ENCODE results near the gene ASIC2. TPM values are rescaled to one million over a fixed set of nuclear protein-coding genes. Genes with fewer than 3 reads are reported as not detected.
A peak's percentile ranks its signal among the peaks of the same experiment; 100 is the strongest.

The ASIC2 gene
- not detected in 2 replicates for total RNA-seq (2014; rRNA removed; shearing (Covaris generic); ENCODE audit: low replicate concordance)

DNA sequence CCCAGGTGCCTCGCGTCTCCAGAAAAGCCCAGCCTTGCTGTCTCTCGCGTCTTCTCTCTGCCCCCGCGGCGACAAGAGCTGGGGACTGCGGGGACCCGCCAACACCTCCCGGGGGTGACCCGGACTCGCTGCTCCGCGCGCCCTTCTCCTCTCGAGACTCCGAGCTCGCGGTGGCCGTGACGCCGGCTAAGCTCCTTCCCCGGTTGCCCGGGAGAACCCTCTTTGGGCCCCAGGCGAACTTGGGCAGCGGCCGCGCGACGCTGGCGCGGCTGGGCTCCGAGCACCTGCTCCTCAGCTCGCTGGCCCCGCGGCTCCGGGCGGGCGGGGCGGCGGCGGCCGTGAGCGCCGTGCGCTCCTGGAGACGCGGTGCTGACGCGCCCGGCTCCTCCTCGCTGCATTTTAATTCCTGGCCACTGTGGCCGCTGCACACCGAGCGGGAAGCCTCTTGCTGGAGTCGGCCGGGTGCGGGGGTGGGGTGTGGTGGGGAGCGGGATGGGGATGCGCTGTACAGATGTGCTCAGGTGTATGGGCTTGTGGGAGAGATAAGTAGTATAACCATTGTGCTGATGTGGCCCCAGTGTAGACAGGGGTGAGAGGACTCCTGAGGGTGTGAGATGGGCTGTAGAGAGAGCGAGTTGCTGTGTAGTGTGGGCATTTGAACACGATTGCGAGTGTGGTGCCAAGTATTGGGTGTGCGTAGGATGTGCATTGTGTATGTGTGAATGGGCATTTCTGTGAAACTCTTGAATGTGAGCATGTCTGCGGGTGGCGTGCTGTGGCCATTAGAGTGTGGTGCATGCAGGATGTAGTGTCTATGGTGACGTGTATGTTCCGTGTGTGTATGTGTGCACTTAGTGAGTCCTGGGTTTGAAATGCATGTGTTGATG, at the start of gene ASIC2:
TSS of gene ASIC2 (minus strand) at position 315 of the 887 bp plus-strand sequence.
- no peaks in the 10 kb centered on the region for H3K36me3 ChIP-seq (ENCODE audit: insufficient read depth, low read length)
- H3K27ac ChIP-seq (ENCODE audit: low read length), result no peak within 1 kb of the TSS
- no peak for DNase-seq
- no peak within 1 kb of the TSS for H3K4me3 ChIP-seq (ENCODE audit: low read length)
- no peak within 1 kb of the TSS for H3K4me2 ChIP-seq (ENCODE audit: low read depth, low read length, poor library complexity, severe bottlenecking)
- H3K9me2 ChIP-seq (replicated peaks; ENCODE audit: insufficient read depth, low read length), result no peaks in the 10 kb centered on the region
- no peaks in the 10 kb centered on the region for H3K79me2 ChIP-seq (ENCODE audit: low read length)
- peaks cover 6% of the 10 kb centered on the region for H3K4me1 ChIP-seq (ENCODE audit: low read length)
- no peaks in the 10 kb centered on the region for H3K9me3 ChIP-seq (ENCODE audit: low read length)
- H3K9ac ChIP-seq (ENCODE audit: low read length), result no peak within 1 kb of the TSS
- H4K20me1 ChIP-seq (ENCODE audit: insufficient read depth, low read depth, low read length), result no peaks in the 10 kb centered on the region
- H2AFZ ChIP-seq (ENCODE audit: low read length), result no peak within 1 kb of the TSS
- no peaks in the 10 kb centered on the region for H3K27me3 ChIP-seq (ENCODE audit: low read length)

DNA sequence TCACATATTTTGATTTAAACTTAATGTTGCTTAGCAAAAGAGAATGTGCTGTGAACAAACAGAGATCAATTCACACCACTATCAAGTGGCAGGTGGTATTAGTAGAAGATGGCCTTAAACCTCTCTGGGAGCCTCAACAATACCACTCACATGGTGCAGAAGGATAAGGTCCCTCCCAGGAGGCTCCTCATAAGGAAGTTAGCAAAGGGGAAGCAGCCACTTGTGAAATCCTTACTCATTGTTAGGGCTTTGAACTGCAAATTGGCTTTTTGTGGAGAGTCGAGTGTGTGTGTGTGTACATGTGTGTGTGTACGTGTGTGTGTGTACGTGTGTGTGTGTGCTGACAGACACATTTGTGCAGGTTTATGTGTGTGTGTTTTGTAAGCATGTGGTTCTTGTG, 48.9 kb upstream of the ASIC2 start:
- H3K27ac ChIP-seq (ENCODE audit: low read length), result no peak overlapping the region

DNA sequence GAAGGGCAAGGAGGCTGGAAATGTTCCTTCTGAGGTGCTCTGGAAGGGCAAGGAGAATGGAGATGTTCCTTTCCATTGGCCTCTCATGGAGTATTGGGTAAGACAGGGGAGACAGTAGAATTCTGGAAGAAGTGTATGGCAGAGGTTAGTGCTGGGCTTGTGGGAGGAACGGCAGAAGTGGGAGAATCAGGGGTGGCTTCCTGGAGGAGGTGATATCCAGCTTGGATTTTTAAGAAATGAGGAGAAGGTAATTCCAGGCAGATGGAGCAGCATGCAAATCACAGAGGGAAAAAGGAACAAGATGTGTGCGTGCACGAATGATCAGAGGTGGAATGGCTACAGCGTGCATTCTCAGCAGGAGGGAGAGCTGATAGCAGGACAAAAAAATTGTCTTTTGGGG, 45.1 kb upstream of the ASIC2 start:
- Histone ChIP-seq H3K79me2 (ENCODE audit: low read length) (no peaks in the 10 kb centered on the region), H3K27ac (ENCODE audit: low read length) (no peak overlapping the region), H2AFZ (ENCODE audit: low read length) (no peak overlapping the region), H3K36me3 (ENCODE audit: insufficient read depth, low read length) (no peaks in the 10 kb centered on the region), H3K9ac (ENCODE audit: low read length) (no peak overlapping the region), H3K4me3 (ENCODE audit: low read length) (no peak overlapping the region), H4K20me1 (ENCODE audit: insufficient read depth, low read depth, low read length) (no peaks in the 10 kb centered on the region), H3K27me3 (ENCODE audit: low read length) (no peaks in the 10 kb centered on the region), H3K9me3 (ENCODE audit: low read length) (no peaks in the 10 kb centered on the region), H3K4me1 (ENCODE audit: low read length) (no peaks in the 10 kb centered on the region), H3K9me2 (replicated peaks; ENCODE audit: insufficient read depth, low read length) (no peaks in the 10 kb centered on the region), H3K4me2 (ENCODE audit: low read depth, low read length, poor library complexity, severe bottlenecking) (no peak overlapping the region)
- DNase-seq, result no peak

More for the DNA sequence above, 48.9 kb upstream of the ASIC2 start:
- no peaks in the 10 kb centered on the region for H4K20me1 ChIP-seq (ENCODE audit: insufficient read depth, low read depth, low read length)
- H3K9me2 ChIP-seq (replicated peaks; ENCODE audit: insufficient read depth, low read length), result no peaks in the 10 kb centered on the region
- H3K4me2 ChIP-seq (ENCODE audit: low read depth, low read length, poor library complexity, severe bottlenecking), result no peak overlapping the region
- no peaks in the 10 kb centered on the region for H3K27me3 ChIP-seq (ENCODE audit: low read length)
- H3K4me3 ChIP-seq (ENCODE audit: low read length), result no peak overlapping the region
- no peaks in the 10 kb centered on the region for H3K79me2 ChIP-seq (ENCODE audit: low read length)
- no peak for DNase-seq
- H3K36me3 ChIP-seq (ENCODE audit: insufficient read depth, low read length), result no peaks in the 10 kb centered on the region
- H3K9me3 ChIP-seq (ENCODE audit: low read length), result no peaks in the 10 kb centered on the region
- no peak overlapping the region for H2AFZ ChIP-seq (ENCODE audit: low read length)
- no peak overlapping the region for H3K9ac ChIP-seq (ENCODE audit: low read length)
- no peaks in the 10 kb centered on the region for H3K4me1 ChIP-seq (ENCODE audit: low read length)

DNA sequence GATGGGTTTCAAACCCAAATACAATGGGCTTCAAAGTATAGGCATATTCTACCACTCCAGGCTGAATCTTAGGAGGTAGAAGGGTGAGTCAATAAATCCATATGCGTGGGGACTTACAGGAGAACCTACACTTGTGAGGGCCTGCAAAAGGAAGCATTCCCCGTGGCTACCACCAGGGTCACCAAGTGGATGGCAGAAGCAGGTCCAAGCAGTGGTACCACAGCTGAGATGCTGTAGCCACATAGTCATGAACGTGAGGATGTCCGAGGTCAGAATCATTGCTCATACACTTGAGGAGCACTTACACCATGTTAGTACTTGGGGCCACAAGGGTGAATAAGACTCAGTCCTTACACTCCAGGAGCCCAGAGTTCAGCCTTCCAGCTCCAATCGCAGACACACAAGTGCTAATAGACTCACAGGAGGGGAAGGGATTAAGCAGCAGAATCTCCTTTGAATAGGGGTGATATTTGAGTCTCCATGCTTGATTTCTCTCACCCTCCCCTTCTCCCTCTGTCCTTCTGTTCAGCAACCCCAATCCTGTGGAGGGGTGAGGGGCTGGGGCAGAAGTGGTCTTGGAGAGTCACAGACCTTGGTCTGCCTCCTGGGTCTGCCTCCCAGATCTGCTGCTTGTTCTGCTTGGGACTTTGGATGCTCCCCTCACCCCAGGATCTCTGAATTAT, 42.5 kb upstream of the ASIC2 start:
- no peak overlapping the region for H3K4me2 ChIP-seq (ENCODE audit: low read depth, low read length, poor library complexity, severe bottlenecking)
- no peaks in the 10 kb centered on the region for H4K20me1 ChIP-seq (ENCODE audit: insufficient read depth, low read depth, low read length)
- no peaks in the 10 kb centered on the region for H3K79me2 ChIP-seq (ENCODE audit: low read length)
- no peak overlapping the region for H3K4me3 ChIP-seq (ENCODE audit: low read length)
- H3K36me3 ChIP-seq (ENCODE audit: insufficient read depth, low read length), result no peaks in the 10 kb centered on the region
- H3K9me2 ChIP-seq (replicated peaks; ENCODE audit: insufficient read depth, low read length), result no peaks in the 10 kb centered on the region
- H3K9ac ChIP-seq (ENCODE audit: low read length), result no peak overlapping the region
- H2AFZ ChIP-seq (ENCODE audit: low read length), result no peak overlapping the region
- no peak overlapping the region for H3K27ac ChIP-seq (ENCODE audit: low read length)
- no peaks in the 10 kb centered on the region for H3K27me3 ChIP-seq (ENCODE audit: low read length)
- H3K4me1 ChIP-seq (ENCODE audit: low read length), result no peaks in the 10 kb centered on the region
- DNase-seq, result no peak
- H3K9me3 ChIP-seq (ENCODE audit: low read length), result no peaks in the 10 kb centered on the region

DNA sequence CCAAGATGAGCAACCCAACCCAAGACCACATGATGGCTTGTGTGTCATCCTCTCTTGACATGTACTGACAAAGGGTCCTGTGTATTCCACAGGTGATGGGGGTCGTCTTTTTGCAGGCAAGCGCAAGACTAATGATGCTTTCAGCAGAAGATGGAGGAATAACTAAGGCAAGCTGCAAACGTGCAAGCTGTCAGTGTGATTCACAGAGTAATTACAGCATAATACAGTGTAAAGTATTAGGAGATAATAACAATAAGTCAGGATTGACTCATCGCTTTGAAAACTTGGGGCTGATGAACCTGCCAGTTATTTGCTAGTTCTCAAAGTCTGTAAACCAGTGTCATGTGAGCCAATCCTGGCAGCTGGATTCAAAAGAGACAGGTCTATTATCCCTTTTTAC, 41.6 kb upstream of the ASIC2 start:
- Histone ChIP-seq H3K4me2 (ENCODE audit: low read depth, low read length, poor library complexity, severe bottlenecking) (no peak overlapping the region), H3K36me3 (ENCODE audit: insufficient read depth, low read length) (no peaks in the 10 kb centered on the region), H3K79me2 (ENCODE audit: low read length) (no peaks in the 10 kb centered on the region)

DNA sequence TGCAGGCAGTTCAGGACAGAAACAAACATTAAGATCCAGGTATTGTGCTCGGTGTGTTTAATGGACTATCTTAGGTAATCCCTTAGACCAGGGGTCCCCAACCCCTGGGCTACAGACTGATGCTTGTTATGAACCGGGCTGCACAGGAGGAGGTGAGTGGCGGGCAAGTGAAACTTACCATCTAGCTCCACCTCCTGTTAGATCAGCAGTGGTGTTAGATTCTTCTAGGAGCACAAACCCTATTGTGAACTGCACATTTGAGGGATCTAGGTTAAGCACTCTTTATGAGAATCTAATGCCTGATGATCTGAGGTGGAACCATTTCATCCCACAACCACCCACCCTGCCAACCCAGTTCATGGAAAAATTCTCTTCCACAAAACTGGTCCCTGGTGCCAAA, 37.8 kb upstream of the ASIC2 start:
- Histone ChIP-seq H3K9me3 (ENCODE audit: low read length) (no peaks in the 10 kb centered on the region), H3K4me3 (ENCODE audit: low read length) (no peak overlapping the region), H3K9ac (ENCODE audit: low read length) (no peak overlapping the region), H3K4me2 (ENCODE audit: low read depth, low read length, poor library complexity, severe bottlenecking) (no peak overlapping the region), H3K9me2 (replicated peaks; ENCODE audit: insufficient read depth, low read length) (no peaks in the 10 kb centered on the region), H3K79me2 (ENCODE audit: low read length) (no peaks in the 10 kb centered on the region), H4K20me1 (ENCODE audit: insufficient read depth, low read depth, low read length) (no peaks in the 10 kb centered on the region), H3K27me3 (ENCODE audit: low read length) (no peaks in the 10 kb centered on the region), H3K27ac (ENCODE audit: low read length) (no peak overlapping the region), H3K4me1 (ENCODE audit: low read length) (no peaks in the 10 kb centered on the region), H2AFZ (ENCODE audit: low read length) (no peak overlapping the region), H3K36me3 (ENCODE audit: insufficient read depth, low read length) (no peaks in the 10 kb centered on the region)
- peak; percentile 56 for DNase-seq

More for the DNA sequence above, 41.6 kb upstream of the ASIC2 start:
- Histone ChIP-seq H3K27me3 (ENCODE audit: low read length) (no peaks in the 10 kb centered on the region), H4K20me1 (ENCODE audit: insufficient read depth, low read depth, low read length) (no peaks in the 10 kb centered on the region), H3K4me3 (ENCODE audit: low read length) (no peak overlapping the region), H3K27ac (ENCODE audit: low read length) (no peak overlapping the region), H2AFZ (ENCODE audit: low read length) (no peak overlapping the region), H3K9me2 (replicated peaks; ENCODE audit: insufficient read depth, low read length) (no peaks in the 10 kb centered on the region), H3K9ac (ENCODE audit: low read length) (no peak overlapping the region), H3K4me1 (ENCODE audit: low read length) (no peaks in the 10 kb centered on the region), H3K9me3 (ENCODE audit: low read length) (no peaks in the 10 kb centered on the region)
- no peak for DNase-seq

DNA sequence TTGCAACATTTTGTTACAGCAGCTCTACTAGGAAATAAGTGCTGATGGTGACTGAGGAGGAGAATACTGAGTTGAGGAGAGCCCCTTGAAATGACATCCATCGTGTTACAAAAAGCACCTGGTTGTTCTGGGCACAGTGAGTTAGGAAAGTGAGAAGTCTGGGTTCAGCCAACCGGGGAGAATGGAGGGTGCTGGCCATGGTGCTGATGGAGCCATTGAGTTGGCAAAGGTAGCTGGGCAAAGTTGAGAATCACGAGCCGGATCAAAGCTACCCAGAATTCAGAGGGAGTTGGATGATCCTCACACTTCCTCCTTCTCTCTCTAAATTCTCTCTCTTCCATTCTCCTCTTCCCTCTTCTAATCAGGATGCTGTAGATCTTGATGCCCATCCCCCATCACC, 35.0 kb upstream of the ASIC2 start:
- no peaks in the 10 kb centered on the region for H3K27me3 ChIP-seq (ENCODE audit: low read length)
- H3K9me2 ChIP-seq (replicated peaks; ENCODE audit: insufficient read depth, low read length), result no peaks in the 10 kb centered on the region
- H3K9ac ChIP-seq (ENCODE audit: low read length), result no peak overlapping the region
- no peak overlapping the region for H3K27ac ChIP-seq (ENCODE audit: low read length)
- H3K4me3 ChIP-seq (ENCODE audit: low read length), result no peak overlapping the region
- no peaks in the 10 kb centered on the region for H3K79me2 ChIP-seq (ENCODE audit: low read length)
- H3K9me3 ChIP-seq (ENCODE audit: low read length), result no peaks in the 10 kb centered on the region
- no peaks in the 10 kb centered on the region for H3K36me3 ChIP-seq (ENCODE audit: insufficient read depth, low read length)
- no peak overlapping the region for H2AFZ ChIP-seq (ENCODE audit: low read length)
- H3K4me1 ChIP-seq (ENCODE audit: low read length), result no peaks in the 10 kb centered on the region
- H4K20me1 ChIP-seq (ENCODE audit: insufficient read depth, low read depth, low read length), result no peaks in the 10 kb centered on the region
- peak; percentile 65 for DNase-seq
- no peak overlapping the region for H3K4me2 ChIP-seq (ENCODE audit: low read depth, low read length, poor library complexity, severe bottlenecking)

DNA sequence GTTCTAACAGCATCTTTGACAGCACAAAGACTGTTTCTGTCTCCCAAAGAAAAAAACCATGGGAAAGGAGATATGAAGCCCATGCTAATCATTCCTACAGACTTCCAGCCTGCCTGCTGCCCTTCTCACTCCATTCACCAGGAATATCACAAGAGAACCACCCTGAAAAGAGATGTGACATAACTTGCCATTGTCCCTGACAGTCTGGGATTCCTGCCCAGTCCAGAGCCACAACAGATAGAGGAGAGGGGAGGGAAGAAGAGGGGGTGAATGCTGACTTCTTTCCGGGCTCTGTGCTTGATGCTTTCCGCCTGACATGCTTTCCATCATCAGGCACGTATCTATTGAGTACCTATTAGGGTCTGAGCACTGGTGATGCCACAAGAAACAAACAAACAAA, 31.6 kb upstream of the ASIC2 start:
- no peaks in the 10 kb centered on the region for H3K36me3 ChIP-seq (ENCODE audit: insufficient read depth, low read length)
- H3K4me2 ChIP-seq (ENCODE audit: low read depth, low read length, poor library complexity, severe bottlenecking), result no peak overlapping the region
- H3K9ac ChIP-seq (ENCODE audit: low read length), result no peak overlapping the region
- no peak overlapping the region for H2AFZ ChIP-seq (ENCODE audit: low read length)
- H3K9me2 ChIP-seq (replicated peaks; ENCODE audit: insufficient read depth, low read length), result no peaks in the 10 kb centered on the region
- H3K9me3 ChIP-seq (ENCODE audit: low read length), result no peaks in the 10 kb centered on the region
- no peak overlapping the region for H3K27ac ChIP-seq (ENCODE audit: low read length)
- no peak for DNase-seq
- H3K4me1 ChIP-seq (ENCODE audit: low read length), result no peaks in the 10 kb centered on the region
- no peaks in the 10 kb centered on the region for H3K79me2 ChIP-seq (ENCODE audit: low read length)
- H3K4me3 ChIP-seq (ENCODE audit: low read length), result no peak overlapping the region
- H4K20me1 ChIP-seq (ENCODE audit: insufficient read depth, low read depth, low read length), result no peaks in the 10 kb centered on the region
- no peaks in the 10 kb centered on the region for H3K27me3 ChIP-seq (ENCODE audit: low read length)

All from Karpas-422 (cell line).